ENCODE measurements around the gene CCR4.

GRCh38 chr3:32996755-32997091 is 45.3 kb downstream of the CCR4 start:
- TF ChIP-seq POLR2AphosphoS5 (IDR thresholded peaks at IDR 0.05; ENCODE audit: low read depth, low read length), result no peak
- no peak for TF ChIP-seq CTCF (IDR thresholded peaks at IDR 0.05)
- TF ChIP-seq REST (IDR thresholded peaks at IDR 0.05; ENCODE audit: insufficient read depth in 1 of 2, low read depth in 2 of 2, low read length in 1 of 2), result no peak
- no peak for TF ChIP-seq SIN3A (IDR thresholded peaks at IDR 0.05; ENCODE audit: borderline replicate concordance, insufficient read depth, low read depth, low read length)
